Fibroblast of mammary gland (primary cell): ENCODE data around the gene IFNAR1.
"Not testable (repeated sequence)": the region's sequence is repeated elsewhere in the genome, so short reads cannot be mapped to it uniquely, and the experiment has no call there.

ENCODE experiments used
- DNase-seq: peaks from one replicate; pipeline ENCODE4 v3.0.0-alpha.2; 2010; ENCODE audit warnings: low read depth
- H3K4me3 ChIP-seq: 2 replicates; pipeline ENCODE4 v1.5.1; 2011; ENCODE audit warnings: low read depth, mild to moderate bottlenecking, low read length, moderate library complexity; ENCODE audit not compliant: control insufficient read depth
- CTCF ChIP-seq: conservative IDR thresholded peaks from 2 replicates; pipeline ENCODE4 v1.5.1; 2011; ENCODE audit warnings: low read depth, low read length, inconsistent platforms; ENCODE audit not compliant: control insufficient read depth, insufficient read depth

The IFNAR1 gene

GRCh38 chr21:33357177-33357576 lies 32.4 kb downstream of the IFNAR1 start:
- no peak for TF ChIP-seq CTCF
- no peak for DNase-seq

GRCh38 chr21:33359446-33359845 lies 34.7 kb downstream of the IFNAR1 start:
- no peak for DNase-seq
- no peak overlapping the region for H3K4me3 ChIP-seq
- TF ChIP-seq CTCF, result no peak

More at GRCh38 chr21:33357177-33357576, 32.4 kb downstream of the IFNAR1 start:
- no peak overlapping the region for H3K4me3 ChIP-seq

GRCh38 chr21:33360281-33360680 lies 35.5 kb downstream of the IFNAR1 start:
- TF ChIP-seq CTCF, result no peak
- peak; percentile 85 for DNase-seq

GRCh38 chr21:33360881-33361602 lies 36.3 kb downstream of the IFNAR1 start:
- no peak overlapping the region for H3K4me3 ChIP-seq
- TF ChIP-seq CTCF, result peak; percentile 94
- peak; percentile 90 for DNase-seq

More at GRCh38 chr21:33360281-33360680, 35.5 kb downstream of the IFNAR1 start:
- H3K4me3 ChIP-seq, result no peak overlapping the region

GRCh38 chr21:33362044-33362555 lies 37.3 kb downstream of the IFNAR1 start:
- no peak for TF ChIP-seq CTCF
- no peak for DNase-seq
- no peak overlapping the region for H3K4me3 ChIP-seq

GRCh38 chr21:33363911-33364609 lies 39.3 kb downstream of the IFNAR1 start:
- DNase-seq, H3K4me3 ChIP-seq: not testable (repeated sequence)

GRCh38 chr21:33364830-33365229 lies 40.1 kb downstream of the IFNAR1 start:
- no peak for DNase-seq
- TF ChIP-seq CTCF, result no peak
- H3K4me3 ChIP-seq, result no peak overlapping the region
